ENCODE results near the gene ROR2.

Gene ROR2

GRCh38 chr9:91732187-91733005 lies 217.6 kb downstream of the ROR2 start:
- Histone ChIP-seq H3K9ac (no peak overlapping the region), H3K79me2 (ENCODE audit: insufficient read depth, low read depth) (no peaks in the 10 kb centered on the region), H3K4me1 (ENCODE audit: low read depth, poor library complexity, severe bottlenecking) (peaks cover 8% of the 10 kb centered on the region), H3K27ac (no peak overlapping the region), H3K36me3 (ENCODE audit: insufficient read depth) (no peaks in the 10 kb centered on the region), H4K20me1 (ENCODE audit: insufficient read depth) (no peaks in the 10 kb centered on the region), H3K4me2 (no peak overlapping the region), H3K4me3 (IDR thresholded peaks at IDR 0.05; ENCODE audit: insufficient read depth, low read depth, low read length) (no peak overlapping the region), H3K27me3 (ENCODE audit: insufficient read depth, low read depth) (no peaks in the 10 kb centered on the region), H2AFZ (ENCODE audit: low read depth) (no peak overlapping the region)
- TF ChIP-seq, protein P1, sequence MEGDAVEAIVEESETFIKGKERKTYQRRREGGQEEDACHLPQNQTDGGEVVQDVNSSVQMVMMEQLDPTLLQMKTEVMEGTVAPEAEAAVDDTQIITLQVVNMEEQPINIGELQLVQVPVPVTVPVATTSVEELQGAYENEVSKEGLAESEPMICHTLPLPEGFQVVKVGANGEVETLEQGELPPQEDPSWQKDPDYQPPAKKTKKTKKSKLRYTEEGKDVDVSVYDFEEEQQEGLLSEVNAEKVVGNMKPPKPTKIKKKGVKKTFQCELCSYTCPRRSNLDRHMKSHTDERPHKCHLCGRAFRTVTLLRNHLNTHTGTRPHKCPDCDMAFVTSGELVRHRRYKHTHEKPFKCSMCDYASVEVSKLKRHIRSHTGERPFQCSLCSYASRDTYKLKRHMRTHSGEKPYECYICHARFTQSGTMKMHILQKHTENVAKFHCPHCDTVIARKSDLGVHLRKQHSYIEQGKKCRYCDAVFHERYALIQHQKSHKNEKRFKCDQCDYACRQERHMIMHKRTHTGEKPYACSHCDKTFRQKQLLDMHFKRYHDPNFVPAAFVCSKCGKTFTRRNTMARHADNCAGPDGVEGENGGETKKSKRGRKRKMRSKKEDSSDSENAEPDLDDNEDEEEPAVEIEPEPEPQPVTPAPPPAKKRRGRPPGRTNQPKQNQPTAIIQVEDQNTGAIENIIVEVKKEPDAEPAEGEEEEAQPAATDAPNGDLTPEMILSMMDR (conservative IDR thresholded peaks at IDR 0.05; ENCODE audit: low read depth, low read length) = no peak

- H4K20me1 ChIP-seq (ENCODE audit: insufficient read depth) = no peaks in the 10 kb centered on the region
- no peaks in the 10 kb centered on the region for H3K27me3 ChIP-seq (ENCODE audit: insufficient read depth, low read depth)
- H3K4me1 ChIP-seq (ENCODE audit: low read depth, poor library complexity, severe bottlenecking) = peaks cover 9% of the 10 kb centered on the region
- no peak overlapping the region for H3K27ac ChIP-seq
- H3K36me3 ChIP-seq (ENCODE audit: insufficient read depth) = no peaks in the 10 kb centered on the region
- no peak overlapping the region for H3K4me3 ChIP-seq (IDR thresholded peaks at IDR 0.05; ENCODE audit: insufficient read depth, low read depth, low read length)
- no peak overlapping the region for H2AFZ ChIP-seq (ENCODE audit: low read depth)
- no peak overlapping the region for H3K4me2 ChIP-seq
- TF ChIP-seq, protein P1 (conservative IDR thresholded peaks at IDR 0.05; ENCODE audit: low read depth, low read length) = no peak
- no peaks in the 10 kb centered on the region for H3K79me2 ChIP-seq (ENCODE audit: insufficient read depth, low read depth)
- no peak overlapping the region for H3K9ac ChIP-seq
Observed at GRCh38 chr9:91730806-91731205, 219.2 kb downstream of the ROR2 start.

DNA sequence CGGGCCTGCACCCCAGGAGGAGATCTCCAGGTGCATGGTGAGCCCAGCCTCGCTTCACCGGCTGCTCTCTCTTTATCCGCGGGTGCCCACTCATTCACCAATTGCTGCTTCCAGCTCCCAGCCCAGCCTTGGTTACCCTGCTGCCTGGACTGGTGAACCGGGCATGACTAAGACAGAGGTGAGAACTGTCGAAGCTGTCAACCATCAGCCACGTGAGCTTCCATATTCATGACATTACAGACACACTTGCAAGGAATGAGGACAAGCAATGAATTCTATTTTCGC lies 220.5 kb downstream of the ROR2 start:
- no peak overlapping the region for H3K4me3 ChIP-seq (IDR thresholded peaks at IDR 0.05; ENCODE audit: insufficient read depth, low read depth, low read length)
- no peaks in the 10 kb centered on the region for H3K27me3 ChIP-seq (ENCODE audit: insufficient read depth, low read depth)
- peaks cover 9% of the 10 kb centered on the region for H3K4me1 ChIP-seq (ENCODE audit: low read depth, poor library complexity, severe bottlenecking)
- H4K20me1 ChIP-seq (ENCODE audit: insufficient read depth) = no peaks in the 10 kb centered on the region
- H3K79me2 ChIP-seq (ENCODE audit: insufficient read depth, low read depth) = no peaks in the 10 kb centered on the region
- H2AFZ ChIP-seq (ENCODE audit: low read depth) = no peak overlapping the region
- H3K4me2 ChIP-seq = no peak overlapping the region
- no peak overlapping the region for H3K9ac ChIP-seq
- H3K36me3 ChIP-seq (ENCODE audit: insufficient read depth) = no peaks in the 10 kb centered on the region
- H3K27ac ChIP-seq = no peak overlapping the region
- TF ChIP-seq, protein P1 (conservative IDR thresholded peaks at IDR 0.05; ENCODE audit: low read depth, low read length) = no peak

DNA sequence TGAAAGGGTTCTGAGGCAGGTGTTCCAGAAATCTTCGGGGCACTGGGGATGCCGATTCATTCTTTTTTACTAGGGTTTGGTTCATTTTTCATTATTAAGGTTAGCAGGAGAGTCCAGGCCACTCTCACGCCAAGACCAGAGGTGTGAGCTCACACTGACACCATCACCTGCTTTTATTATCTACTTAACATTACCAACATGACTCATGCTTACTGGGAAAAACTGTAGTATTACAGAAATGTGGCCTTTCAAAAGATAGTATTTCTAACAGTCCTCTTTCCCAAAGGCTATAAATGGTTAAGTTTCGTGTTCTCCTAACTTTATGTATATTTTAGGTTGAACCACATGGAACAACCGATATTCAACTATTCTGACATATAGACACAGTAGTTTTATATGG lies 222.1 kb downstream of the ROR2 start:
- Histone ChIP-seq H2AFZ (ENCODE audit: low read depth) (peak overlapping the region; percentile 39), H3K4me1 (ENCODE audit: low read depth, poor library complexity, severe bottlenecking) (peaks cover 9% of the 10 kb centered on the region), H4K20me1 (ENCODE audit: insufficient read depth) (no peaks in the 10 kb centered on the region), H3K4me2 (no peak overlapping the region), H3K27ac (no peak overlapping the region; the same call in 1 of the 2 replicates), H3K79me2 (ENCODE audit: insufficient read depth, low read depth) (no peaks in the 10 kb centered on the region), H3K9ac (no peak overlapping the region; the same call in 1 of the 2 replicates), H3K4me3 (IDR thresholded peaks at IDR 0.05; ENCODE audit: insufficient read depth, low read depth, low read length) (no peak overlapping the region), H3K27me3 (ENCODE audit: insufficient read depth, low read depth) (no peaks in the 10 kb centered on the region), H3K36me3 (ENCODE audit: insufficient read depth) (no peaks in the 10 kb centered on the region)
- TF ChIP-seq, protein P1 (conservative IDR thresholded peaks at IDR 0.05; ENCODE audit: low read depth, low read length) = no peak

All from KMS-11 (cell line).